ENCODE results near the gene BUB1. TPM values are rescaled to one million over a fixed set of nuclear protein-coding genes. Genes with fewer than 3 reads are reported as not detected.

The BUB1 gene
- total RNA-seq, 1 donor: 4.7 TPM

DNA sequence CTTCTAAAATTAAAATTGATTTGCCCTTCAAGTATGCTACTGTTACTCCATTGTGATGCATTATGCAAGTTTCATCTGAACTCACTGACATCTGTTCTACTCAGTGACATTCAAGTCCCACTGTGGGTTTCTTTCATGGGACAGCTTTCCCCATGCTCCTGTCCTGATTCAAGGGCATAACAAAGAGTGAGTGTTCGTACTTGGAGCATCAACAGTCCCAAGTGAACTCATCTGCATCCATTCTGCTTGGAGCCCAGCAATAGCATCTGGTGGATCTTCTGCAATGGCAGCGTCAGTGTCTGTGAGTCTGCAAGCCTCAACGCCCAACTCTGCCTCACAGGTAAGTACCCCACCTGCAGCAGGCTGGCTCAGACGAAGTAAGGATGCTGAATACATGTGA lies 27.5 kb downstream of the BUB1 start:
- Histone ChIP-seq H3K79me2 (ENCODE audit: insufficient read depth, low read length) (peaks cover 17% of the 10 kb centered on the region), H3K9me3 (ENCODE audit: low read depth, low read length) (no peaks in the 10 kb centered on the region), H4K20me1 (ENCODE audit: insufficient read depth, low read length) (no peaks in the 10 kb centered on the region), H3K4me3 (ENCODE audit: insufficient read depth, low read length) (no peak overlapping the region), H3K4me1 (ENCODE audit: insufficient read depth, low read length) (no peaks in the 10 kb centered on the region), H3K4me2 (ENCODE audit: insufficient read depth, low read length) (no peak overlapping the region), H3K36me3 (ENCODE audit: insufficient read depth, low read length) (peaks cover 48% of the 10 kb centered on the region), H2AFZ (ENCODE audit: low read length) (peak overlapping the region; percentile 51), H3K27me3 (ENCODE audit: insufficient read depth, low read length) (no peaks in the 10 kb centered on the region), H3K27ac (ENCODE audit: low read depth, low read length) (no peak overlapping the region)
- no peak for DNase-seq (ENCODE audit: insufficient read length, low spot score, missing footprints)
- TF ChIP-seq, protein P1, sequence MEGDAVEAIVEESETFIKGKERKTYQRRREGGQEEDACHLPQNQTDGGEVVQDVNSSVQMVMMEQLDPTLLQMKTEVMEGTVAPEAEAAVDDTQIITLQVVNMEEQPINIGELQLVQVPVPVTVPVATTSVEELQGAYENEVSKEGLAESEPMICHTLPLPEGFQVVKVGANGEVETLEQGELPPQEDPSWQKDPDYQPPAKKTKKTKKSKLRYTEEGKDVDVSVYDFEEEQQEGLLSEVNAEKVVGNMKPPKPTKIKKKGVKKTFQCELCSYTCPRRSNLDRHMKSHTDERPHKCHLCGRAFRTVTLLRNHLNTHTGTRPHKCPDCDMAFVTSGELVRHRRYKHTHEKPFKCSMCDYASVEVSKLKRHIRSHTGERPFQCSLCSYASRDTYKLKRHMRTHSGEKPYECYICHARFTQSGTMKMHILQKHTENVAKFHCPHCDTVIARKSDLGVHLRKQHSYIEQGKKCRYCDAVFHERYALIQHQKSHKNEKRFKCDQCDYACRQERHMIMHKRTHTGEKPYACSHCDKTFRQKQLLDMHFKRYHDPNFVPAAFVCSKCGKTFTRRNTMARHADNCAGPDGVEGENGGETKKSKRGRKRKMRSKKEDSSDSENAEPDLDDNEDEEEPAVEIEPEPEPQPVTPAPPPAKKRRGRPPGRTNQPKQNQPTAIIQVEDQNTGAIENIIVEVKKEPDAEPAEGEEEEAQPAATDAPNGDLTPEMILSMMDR (IDR thresholded peaks at IDR 0.05; ENCODE audit: extremely low read depth, low read depth, low read length): no peak

DNA sequence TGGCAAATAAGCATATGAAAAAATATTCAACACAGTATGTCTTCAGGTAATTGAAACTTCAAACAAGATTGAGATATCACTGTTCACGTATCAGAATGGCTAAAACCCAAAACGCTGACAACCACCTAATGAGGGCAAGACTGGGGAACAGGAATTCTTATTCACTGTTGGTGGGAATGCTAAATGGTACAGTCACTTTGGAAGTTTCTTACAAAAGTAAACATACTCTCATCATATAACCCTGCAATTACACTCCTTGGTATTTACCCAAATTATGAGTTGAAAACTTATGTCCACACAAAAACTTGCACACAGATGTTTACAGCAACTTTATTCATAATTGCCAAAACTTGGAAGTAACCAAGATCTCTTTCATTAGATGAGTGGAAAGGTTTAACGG lies 30.1 kb downstream of the BUB1 start:
- Histone ChIP-seq H3K27ac (ENCODE audit: low read depth, low read length) (no peak overlapping the region), H3K4me2 (ENCODE audit: insufficient read depth, low read length) (no peak overlapping the region), H3K27me3 (ENCODE audit: insufficient read depth, low read length) (no peaks in the 10 kb centered on the region), H3K4me3 (ENCODE audit: insufficient read depth, low read length) (no peak overlapping the region), H3K79me2 (ENCODE audit: insufficient read depth, low read length) (peaks cover 18% of the 10 kb centered on the region), H4K20me1 (ENCODE audit: insufficient read depth, low read length) (no peaks in the 10 kb centered on the region), H3K9me3 (ENCODE audit: low read depth, low read length) (no peaks in the 10 kb centered on the region), H3K36me3 (ENCODE audit: insufficient read depth, low read length) (peaks cover 28% of the 10 kb centered on the region), H2AFZ (ENCODE audit: low read length) (peak overlapping the region; percentile 69), H3K4me1 (ENCODE audit: insufficient read depth, low read length) (no peaks in the 10 kb centered on the region)
- TF ChIP-seq, protein P1 (IDR thresholded peaks at IDR 0.05; ENCODE audit: extremely low read depth, low read depth, low read length): no peak
- no peak for DNase-seq (ENCODE audit: insufficient read length, low spot score, missing footprints)

DNA sequence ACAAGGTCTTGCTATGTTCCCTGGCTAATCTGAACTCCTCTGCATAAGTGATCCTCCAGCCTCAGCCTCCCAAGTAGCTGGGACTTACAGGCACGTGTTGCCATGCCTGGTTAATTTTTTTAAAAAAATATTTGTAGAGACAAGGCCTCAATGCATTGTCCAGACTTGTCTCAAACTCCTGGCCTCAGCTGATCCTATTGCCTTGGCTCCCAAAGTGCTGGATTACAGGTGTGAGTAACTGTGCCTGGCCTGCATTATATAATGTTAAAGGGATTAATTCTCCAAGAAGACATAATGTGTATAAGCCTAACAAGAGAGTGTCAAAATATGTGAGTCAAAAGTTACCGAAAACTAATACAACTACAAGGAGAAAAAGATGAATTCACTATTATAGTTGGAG lies 32.2 kb downstream of the BUB1 start:
- H3K36me3 ChIP-seq (ENCODE audit: insufficient read depth, low read length): peaks cover 21% of the 10 kb centered on the region
- H4K20me1 ChIP-seq (ENCODE audit: insufficient read depth, low read length): no peaks in the 10 kb centered on the region
- no peak overlapping the region for H3K4me2 ChIP-seq (ENCODE audit: insufficient read depth, low read length)
- TF ChIP-seq, protein P1 (IDR thresholded peaks at IDR 0.05; ENCODE audit: extremely low read depth, low read depth, low read length): no peak
- no peaks in the 10 kb centered on the region for H3K27me3 ChIP-seq (ENCODE audit: insufficient read depth, low read length)
- H3K79me2 ChIP-seq (ENCODE audit: insufficient read depth, low read length): peaks cover 18% of the 10 kb centered on the region
- H3K4me1 ChIP-seq (ENCODE audit: insufficient read depth, low read length): no peaks in the 10 kb centered on the region
- no peak overlapping the region for H3K27ac ChIP-seq (ENCODE audit: low read depth, low read length)
- DNase-seq (ENCODE audit: insufficient read length, low spot score, missing footprints): no peak
- no peak overlapping the region for H2AFZ ChIP-seq (ENCODE audit: low read length)
- H3K4me3 ChIP-seq (ENCODE audit: insufficient read depth, low read length): no peak overlapping the region
- no peaks in the 10 kb centered on the region for H3K9me3 ChIP-seq (ENCODE audit: low read depth, low read length)

DNA sequence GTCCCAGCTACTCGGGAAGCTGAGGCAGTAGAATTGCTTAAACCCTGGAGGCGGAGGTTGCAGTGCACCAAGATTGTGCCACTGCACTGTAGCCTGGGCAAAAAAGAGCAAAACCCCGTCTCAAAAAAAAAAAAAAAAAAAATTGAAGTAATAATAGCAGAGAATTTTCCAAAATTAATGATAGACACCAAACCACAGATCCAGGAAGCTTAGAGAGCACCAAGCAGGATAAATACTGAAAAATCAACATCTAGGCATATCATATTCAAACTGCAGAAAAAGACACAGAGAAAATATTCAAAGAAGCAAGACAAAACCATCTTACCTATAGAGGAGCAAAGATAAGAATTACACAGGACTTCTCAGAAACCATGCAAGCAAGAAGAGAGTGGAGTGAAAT lies 33.5 kb downstream of the BUB1 start:
- TF ChIP-seq, protein P1 (IDR thresholded peaks at IDR 0.05; ENCODE audit: extremely low read depth, low read depth, low read length): no peak
- H3K4me3 ChIP-seq (ENCODE audit: insufficient read depth, low read length): no peak overlapping the region
- no peaks in the 10 kb centered on the region for H3K27me3 ChIP-seq (ENCODE audit: insufficient read depth, low read length)
- no peak overlapping the region for H3K27ac ChIP-seq (ENCODE audit: low read depth, low read length)
- no peaks in the 10 kb centered on the region for H3K4me1 ChIP-seq (ENCODE audit: insufficient read depth, low read length)
- H3K79me2 ChIP-seq (ENCODE audit: insufficient read depth, low read length): peaks cover 18% of the 10 kb centered on the region
- no peak overlapping the region for H2AFZ ChIP-seq (ENCODE audit: low read length)
- H4K20me1 ChIP-seq (ENCODE audit: insufficient read depth, low read length): no peaks in the 10 kb centered on the region
- H3K9me3 ChIP-seq (ENCODE audit: low read depth, low read length): no peaks in the 10 kb centered on the region
- DNase-seq (ENCODE audit: insufficient read length, low spot score, missing footprints): no peak
- H3K4me2 ChIP-seq (ENCODE audit: insufficient read depth, low read length): no peak overlapping the region
- peaks cover 25% of the 10 kb centered on the region for H3K36me3 ChIP-seq (ENCODE audit: insufficient read depth, low read length)

Measured in osteoblast (primary cell).